DOHH2 (cell line): Measurements from ENCODE around the gene GABPB2.

Experiments used
- CTCF ChIP-seq: fragments of 200-600 bp; sonication (generic); IDR thresholded peaks from one replicate; pipeline ENCODE4 v1.5.1; 2014; ENCODE audit warnings: antibody characterized with exemption, mild to moderate bottlenecking, low read depth, low read length; ENCODE audit not compliant: poor library complexity, severe bottlenecking
- EZH2phosphoT487 ChIP-seq: fragments of 200-600 bp; sonication (generic); IDR thresholded peaks from 2 replicates; pipeline ENCODE4 v1.6.1; 2017; ENCODE audit warnings: borderline replicate concordance, mild to moderate bottlenecking, antibody characterized with exemption, low read length, moderate library complexity, mixed read lengths

- TF ChIP-seq CTCF (no peak), EZH2phosphoT487 (no peak)
Measured at GRCh38 chr1:151131701-151132334, 61.3 kb downstream of the GABPB2 start.
